ENCODE data around the gene CBFB.

Gene CBFB

DNA sequence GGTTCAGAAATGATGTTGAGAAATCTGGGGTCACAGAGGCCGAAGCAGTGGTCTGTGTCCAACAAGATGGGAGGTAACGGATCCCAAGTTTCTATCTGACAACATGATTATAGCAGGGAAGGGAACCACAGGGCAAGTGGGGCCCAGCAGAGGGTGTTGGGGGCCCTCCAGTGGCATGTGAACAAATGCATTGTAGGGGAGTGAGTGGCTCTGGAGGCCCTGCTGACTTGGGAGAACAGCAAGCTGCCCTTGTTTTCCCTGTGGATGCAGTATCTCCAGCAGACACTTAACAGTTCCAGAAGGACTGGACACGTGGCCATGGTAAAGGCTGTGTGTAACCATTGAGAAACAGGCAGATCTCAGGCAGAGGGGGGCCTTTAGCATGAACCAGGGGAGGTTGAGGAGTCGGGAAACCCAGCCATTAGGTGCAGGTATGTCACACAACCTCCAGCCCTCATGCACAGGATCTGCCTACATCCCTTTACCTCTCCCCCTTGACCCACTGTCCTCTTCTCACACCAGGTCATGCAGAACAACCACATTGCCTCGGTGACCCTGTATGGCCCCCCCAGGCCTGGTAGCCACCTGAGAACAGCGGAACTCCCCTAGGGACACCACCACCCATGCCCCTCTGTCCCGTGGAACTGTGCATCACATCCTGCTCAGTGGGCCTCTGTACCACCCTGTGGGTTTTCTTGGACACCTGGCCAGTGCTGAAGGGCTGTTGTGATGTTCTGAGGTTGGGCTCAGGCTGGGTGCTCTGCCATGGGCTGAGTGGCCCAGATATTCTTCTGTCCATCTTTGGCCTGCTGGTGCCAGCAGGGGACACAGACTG is 117.8 kb downstream of the CBFB start:
- DNase-seq (ENCODE audit: low spot score), result no peak
- TF ChIP-seq, protein P1, sequence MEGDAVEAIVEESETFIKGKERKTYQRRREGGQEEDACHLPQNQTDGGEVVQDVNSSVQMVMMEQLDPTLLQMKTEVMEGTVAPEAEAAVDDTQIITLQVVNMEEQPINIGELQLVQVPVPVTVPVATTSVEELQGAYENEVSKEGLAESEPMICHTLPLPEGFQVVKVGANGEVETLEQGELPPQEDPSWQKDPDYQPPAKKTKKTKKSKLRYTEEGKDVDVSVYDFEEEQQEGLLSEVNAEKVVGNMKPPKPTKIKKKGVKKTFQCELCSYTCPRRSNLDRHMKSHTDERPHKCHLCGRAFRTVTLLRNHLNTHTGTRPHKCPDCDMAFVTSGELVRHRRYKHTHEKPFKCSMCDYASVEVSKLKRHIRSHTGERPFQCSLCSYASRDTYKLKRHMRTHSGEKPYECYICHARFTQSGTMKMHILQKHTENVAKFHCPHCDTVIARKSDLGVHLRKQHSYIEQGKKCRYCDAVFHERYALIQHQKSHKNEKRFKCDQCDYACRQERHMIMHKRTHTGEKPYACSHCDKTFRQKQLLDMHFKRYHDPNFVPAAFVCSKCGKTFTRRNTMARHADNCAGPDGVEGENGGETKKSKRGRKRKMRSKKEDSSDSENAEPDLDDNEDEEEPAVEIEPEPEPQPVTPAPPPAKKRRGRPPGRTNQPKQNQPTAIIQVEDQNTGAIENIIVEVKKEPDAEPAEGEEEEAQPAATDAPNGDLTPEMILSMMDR (IDR thresholded peaks at IDR 0.05; ENCODE audit: borderline replicate concordance, control extremely low read depth, extremely low read depth, insufficient read depth, missing control alignments), result no peak
- in situ Hi-C loops (cut with MboI; ENCODE audit: low sequenced_read_pairs, unreplicated experiment), result no loop called here

DNA sequence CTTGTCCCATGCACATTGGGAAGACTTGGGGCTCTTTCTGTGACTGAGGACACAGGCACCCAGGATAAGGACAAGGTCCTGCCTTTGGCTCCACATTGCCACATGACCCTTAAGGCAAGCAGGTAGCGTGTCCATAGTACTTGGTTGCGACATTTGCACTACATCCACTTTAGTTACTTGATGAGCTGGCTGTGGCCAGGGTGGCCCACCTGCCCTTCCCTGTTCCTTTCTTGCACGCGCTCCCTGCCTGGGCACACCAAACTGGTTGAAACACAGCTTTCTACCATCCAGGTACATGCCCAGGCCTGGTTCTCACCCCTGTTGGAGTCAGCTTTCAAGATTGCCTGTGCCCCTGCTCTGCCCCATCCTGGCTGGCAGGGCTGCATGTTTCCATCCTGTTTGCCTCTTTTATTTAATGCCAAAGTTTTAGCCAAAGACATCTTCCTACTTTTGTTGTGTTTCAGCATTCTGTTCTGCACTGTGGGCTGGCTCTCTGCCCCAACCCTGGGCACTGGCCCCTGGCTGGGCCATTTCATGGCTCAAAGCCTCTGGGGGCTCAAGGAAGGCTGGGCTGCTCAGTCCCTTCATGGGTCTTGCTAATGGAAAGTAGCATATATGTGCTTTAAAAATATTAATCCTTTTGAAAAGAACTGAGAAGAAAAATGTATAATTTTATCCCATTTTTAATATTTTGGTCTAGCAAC is 118.6 kb downstream of the CBFB start:
- in situ Hi-C loops (cut with MboI; ENCODE audit: low sequenced_read_pairs, unreplicated experiment), result no loop called here
- no peak for DNase-seq (ENCODE audit: low spot score)
- TF ChIP-seq, protein P1 (IDR thresholded peaks at IDR 0.05; ENCODE audit: borderline replicate concordance, control extremely low read depth, extremely low read depth, insufficient read depth, missing control alignments), result no peak

DNA sequence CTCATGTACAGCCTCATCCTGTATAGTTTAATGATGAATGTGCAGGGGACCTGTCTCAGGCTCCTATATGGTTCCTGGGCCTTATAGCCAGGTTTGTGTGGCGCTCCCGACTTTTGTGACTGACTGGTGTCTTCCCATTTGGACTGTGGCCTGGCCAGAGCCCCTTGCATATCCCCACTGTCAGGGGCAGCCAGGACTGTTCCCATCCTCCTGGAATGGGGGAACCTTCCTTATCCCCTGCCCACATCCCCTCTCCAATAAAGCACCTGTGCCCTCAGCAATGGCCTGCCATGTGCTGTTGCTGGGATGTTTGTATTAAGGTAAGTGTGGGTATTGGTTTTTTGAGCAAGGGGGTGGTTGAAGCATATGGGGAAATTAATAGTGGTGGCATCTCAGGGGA is 119.3 kb downstream of the CBFB start:
- DNase-seq (ENCODE audit: low spot score), result no peak
- TF ChIP-seq, protein P1 (IDR thresholded peaks at IDR 0.05; ENCODE audit: borderline replicate concordance, control extremely low read depth, extremely low read depth, insufficient read depth, missing control alignments), result no peak
- in situ Hi-C loops (cut with MboI; ENCODE audit: low sequenced_read_pairs, unreplicated experiment), result no loop called here

DNA sequence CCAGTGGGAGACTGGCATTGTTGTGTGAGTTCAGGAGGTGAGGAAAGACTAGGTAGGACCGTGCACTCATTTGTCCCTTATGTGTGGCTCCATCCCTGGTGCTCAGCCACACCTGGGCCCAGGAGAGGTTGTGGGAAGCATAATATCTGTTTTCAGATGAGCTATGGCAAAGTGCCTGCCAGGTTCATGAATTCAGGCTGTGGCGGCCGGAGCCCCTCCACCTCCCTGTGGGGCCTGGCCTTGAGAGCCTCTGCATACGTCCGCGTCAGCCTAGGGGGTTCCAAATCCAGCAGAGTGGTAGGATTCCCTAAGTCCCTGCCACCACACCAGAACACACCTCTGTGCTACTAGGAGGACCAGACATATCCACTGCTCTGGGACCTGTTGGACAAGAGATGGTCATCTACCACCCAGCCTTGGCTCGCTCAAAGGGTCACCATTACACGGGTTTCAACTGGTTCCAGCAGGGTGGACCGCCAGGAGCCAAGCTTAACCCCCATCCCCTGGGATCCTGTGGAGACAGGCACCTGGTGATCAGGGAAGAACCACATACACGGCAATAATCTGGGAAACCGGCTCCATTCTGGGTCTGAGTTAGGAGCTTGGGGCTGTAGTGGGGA is 119.8 kb downstream of the CBFB start:
- TF ChIP-seq, protein P1 (IDR thresholded peaks at IDR 0.05; ENCODE audit: borderline replicate concordance, control extremely low read depth, extremely low read depth, insufficient read depth, missing control alignments), result no peak

DNA sequence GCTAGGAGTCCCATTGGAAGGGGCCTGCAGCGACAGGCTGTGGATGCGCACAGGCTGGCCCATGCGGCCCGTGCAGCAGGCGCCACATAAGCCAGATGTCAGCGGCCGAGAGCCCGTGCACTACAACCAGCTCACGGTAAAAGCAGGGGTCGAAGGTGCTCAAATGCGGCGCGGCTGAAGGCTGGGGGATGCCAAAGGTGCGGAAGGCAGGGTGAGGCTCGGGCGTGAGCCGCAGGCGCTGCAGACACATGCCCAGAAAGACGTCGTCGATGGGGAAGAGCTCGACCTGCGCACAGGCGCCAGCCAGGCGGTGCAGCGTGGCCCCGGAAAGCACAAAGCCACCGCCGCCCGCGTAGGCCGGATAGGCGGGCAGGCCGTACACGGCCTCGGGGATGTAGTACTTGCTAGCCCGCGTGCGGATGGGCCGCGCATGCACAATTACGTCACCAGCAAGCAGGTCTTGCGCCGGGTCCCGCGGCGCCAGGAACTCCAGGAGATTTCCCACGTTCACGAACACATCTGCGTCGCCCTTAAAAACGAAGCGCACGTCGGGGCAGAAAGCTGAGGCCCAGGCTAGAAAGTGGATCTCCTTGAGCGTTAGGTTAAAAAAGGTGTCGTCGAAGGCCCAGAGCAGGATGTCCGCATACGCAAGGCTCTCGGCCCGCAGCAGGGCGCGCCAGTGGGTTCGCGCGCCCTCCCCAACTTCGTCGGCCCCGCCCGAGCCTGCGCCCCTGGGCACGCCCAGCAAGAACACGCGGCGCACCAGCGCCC is 120.5 kb downstream of the CBFB start:
- no peak for DNase-seq (ENCODE audit: low spot score)
- TF ChIP-seq, protein P1 (IDR thresholded peaks at IDR 0.05; ENCODE audit: borderline replicate concordance, control extremely low read depth, extremely low read depth, insufficient read depth, missing control alignments), result no peak
- in situ Hi-C loops (cut with MboI; ENCODE audit: low sequenced_read_pairs, unreplicated experiment), result loop anchor here (5.0 to 25.0 kb wide), 2 partner anchors 132 to 187 kb away; partner anchors contain the start of gene CES3

More for the DNA sequence above, 119.8 kb downstream of the CBFB start:
- no peak for DNase-seq (ENCODE audit: low spot score)
- in situ Hi-C loops (cut with MboI; ENCODE audit: low sequenced_read_pairs, unreplicated experiment), result no loop called here
